ENCODE data around the gene MAGT1.
A peak's percentile ranks its signal among the peaks of the same experiment; 100 is the strongest.
"Not testable (repeated sequence)": the region's sequence is repeated elsewhere in the genome, so short reads cannot be mapped to it uniquely, and the experiment has no call there.

Gene MAGT1

DNA sequence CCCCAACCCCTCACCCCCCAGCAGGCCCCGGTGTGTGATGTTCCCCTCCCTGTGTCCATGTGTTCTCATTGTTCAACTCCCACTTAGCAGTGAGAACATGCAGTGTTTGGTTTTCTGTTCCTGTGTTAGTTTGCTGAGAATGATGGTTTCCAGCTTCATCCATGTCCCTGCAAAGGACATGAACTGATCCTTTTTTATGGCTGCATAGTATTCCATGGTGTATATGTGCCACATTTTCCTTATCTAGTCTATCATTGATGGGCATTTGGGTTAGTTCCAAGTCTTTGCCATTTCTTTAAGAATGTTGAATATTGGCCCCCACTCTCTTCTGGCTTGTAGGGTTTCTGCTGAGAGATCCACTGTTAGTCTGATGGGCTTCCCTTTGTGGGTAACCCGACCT lies 73.2 kb downstream of the MAGT1 start:
- DNase-seq, result not testable (repeated sequence)

DNA sequence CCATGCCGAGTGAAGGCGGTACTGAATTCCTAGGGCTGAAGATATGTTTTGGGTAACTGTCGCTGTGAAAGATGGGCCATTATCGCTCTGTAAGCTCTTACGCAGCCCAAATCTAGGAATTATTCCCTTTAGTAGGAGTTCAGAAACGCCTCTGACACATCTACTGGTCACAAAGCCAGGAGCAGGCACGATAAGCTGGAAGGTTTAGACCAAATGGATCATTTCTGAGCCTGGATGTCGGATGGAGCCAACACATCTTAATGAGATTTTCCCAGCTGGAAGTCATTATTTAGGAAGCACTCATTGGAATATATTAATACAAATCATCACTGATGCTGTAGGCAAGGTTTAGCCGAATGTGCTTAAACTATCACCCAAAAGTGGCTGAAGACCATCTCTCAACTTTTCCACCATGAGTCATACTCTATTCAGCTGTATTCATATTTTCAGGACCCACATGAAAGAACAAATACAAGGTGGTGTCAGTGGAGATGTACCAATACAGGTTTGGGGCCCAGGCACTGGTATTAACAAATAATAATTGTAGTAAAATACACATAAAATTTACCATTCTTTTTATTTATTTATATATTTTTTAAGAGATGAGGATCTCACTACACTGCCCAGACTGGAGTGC lies 75.0 kb downstream of the MAGT1 start:
- DNase-seq, result no peak

DNA sequence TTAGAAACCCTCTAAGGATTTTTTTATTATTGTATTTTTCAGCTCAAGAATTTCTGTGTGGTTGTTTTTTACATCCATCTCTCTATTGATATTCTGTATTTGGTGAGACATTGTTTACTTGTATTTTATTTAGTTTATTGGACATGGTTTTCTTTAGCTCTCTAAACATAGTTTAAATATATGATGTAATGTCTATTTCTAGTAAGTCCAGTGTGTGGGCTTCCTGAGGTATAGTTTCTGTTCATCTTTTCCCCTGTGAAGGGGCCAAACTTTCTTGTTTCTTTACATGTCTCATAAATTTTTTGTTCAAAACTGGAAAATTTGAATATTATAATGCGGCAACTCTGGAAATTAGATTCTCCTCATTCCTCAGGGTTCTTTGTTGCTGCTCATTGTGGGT lies 81.0 kb downstream of the MAGT1 start:
- no peak for DNase-seq

DNA sequence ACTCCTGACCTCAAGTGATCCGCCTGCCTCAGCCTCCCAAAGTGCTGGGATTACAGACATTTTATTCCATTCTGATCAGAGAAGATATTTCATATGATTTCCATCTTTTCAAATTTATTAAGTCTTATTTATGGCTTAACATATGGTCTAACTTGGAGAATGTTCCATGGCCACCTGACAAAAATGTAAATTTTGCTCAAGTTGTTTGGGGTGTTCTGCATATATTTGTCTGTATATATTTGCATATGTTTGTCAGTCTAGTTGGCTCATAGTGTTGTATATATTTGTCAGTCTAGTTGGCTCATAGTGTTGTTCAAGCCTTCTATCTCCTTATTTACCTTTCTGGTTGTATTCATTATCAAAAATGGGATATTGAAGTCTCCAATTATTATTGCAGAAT lies 93.0 kb downstream of the MAGT1 start:
- no peak for DNase-seq

DNA sequence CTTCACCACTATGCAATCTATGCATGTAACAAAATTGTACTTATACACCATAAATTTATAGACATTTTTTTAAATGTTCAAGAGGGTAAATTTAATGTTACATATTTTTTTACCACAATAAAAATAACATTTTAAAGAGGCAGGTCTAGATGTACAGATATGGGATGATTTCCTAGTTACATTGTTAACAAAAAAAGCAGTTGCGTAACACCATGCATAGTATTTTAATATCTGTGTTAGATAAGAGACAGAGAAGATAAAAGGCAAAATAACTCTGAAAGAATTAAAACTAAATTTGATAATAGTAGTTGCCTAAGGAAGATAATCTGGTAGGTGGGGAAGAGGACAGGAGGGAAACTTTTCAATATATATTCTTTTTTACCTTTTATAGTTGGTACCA lies 100.1 kb downstream of the MAGT1 start:
- no peak for DNase-seq

DNA sequence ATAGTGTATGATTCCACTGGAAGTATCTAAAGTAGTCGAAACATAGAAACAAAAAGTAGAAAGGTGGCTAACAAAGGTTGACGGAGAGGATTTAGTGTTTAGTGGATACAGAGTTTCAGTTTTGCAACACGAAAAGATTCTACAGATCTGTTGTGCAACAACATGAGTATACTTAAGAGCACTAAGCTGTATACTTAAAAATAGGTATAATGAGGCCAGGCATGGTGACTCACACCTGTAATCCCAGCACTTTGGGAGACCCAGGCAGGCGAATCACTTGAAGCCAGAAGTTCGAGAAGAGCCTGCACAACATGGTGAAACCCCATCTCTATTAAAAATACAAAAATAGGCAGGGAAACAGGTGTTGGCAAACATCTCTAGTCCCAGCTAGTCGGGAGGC lies 101.3 kb downstream of the MAGT1 start:
- no peak for DNase-seq

DNA sequence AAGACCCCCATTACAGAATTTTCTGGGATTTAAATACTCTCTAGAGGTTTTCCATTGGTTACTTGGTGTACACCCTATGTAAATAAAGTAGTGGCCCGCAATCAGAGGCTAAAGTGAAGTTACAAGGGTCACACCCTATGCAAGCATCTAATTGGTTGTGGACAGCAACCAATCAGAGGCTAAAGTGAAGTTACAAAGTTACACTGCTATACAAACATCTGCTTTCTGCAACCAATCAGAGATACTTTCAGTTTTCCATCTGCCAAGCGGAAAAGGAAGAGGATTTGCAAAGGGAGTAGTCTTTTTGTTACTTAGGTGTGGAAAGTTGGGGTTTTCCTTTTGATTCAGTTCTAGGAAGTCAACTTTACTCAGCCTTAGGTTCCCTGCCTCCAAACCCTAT lies 107.2 kb downstream of the MAGT1 start:
- no peak for DNase-seq

DNA sequence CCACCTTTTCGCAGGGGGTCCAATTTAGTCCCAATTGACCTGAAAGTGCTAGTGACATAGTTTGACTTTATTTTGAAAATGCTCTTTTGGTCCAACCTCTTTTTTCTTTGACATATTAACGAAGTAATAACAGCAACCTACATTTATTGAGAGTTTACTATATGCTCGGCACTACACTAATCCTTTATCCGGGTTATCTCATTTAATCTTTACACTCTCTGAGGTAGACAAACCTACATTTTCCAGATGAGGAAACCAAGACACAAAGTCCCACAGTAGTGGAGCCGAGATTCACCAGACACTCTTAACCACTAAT lies 108.9 kb downstream of the MAGT1 start:
- no peak for DNase-seq

DNA sequence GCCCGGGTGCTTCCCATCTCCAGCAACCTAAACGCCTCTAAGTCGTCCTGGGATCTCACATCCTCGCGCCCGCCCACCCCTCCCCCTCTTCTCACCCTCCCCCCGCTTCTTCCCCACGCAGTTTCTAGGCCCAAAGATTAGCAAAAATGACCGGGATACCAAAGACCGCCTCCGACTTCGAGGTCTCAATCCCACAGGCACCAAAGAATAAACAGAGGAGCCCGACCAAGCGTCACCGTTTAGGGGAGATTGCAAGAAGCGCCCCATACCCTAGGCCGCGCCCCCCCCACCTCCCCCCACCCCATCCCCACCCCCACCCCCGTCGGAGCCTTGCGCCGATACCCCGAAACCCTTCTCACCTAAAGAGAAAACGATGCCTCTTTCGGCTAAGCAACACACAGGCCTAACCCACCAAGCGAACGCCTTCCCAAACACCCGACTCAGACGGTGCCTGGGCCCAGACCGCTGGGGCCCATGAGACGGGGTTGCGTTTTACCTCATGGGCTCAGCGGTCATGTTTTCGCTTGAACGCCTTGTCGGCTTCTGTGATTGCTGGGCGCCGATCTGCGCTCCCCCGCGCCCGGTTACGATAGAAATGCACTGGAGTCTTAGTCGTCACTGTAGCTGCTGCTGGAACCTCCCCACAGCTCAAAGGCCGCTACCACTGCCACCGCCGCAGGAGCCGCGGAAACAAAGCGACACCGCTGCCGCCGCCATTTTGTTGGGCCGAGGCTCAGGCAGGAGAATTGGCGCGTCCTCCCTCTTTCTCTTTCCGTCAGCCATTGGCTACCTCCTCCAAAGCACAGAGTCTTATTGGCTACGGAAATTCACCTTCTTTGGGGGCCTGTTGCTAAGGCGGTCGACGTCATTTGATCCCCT lies 109.5 kb downstream of the MAGT1 start, which contains the start of gene ATRX:
TSS of gene ATRX (minus strand) at position 731 of the 879 bp plus-strand sequence. CDS start at position 516, 215 bp downstream.
- DNase-seq, result peak; percentile 70

DNA sequence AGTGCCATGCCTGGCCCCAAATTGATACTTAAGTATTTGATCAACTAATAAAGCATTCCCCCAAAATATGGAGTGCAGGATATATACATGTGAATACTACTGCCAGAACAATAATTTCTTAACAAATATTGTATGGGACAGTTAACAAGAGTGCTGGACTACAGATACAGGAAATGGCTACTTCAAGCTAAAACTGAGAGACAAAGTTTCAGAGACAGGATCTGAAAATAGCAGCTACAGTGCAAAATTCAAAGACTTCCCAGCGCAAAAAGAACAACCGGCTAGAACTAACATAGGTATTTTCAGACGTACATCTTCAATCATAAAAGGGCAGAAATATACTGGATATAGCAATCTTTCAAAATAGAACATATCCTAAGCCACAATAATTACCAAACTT lies 115.5 kb downstream of the MAGT1 start:
- DNase-seq, result no peak

DNA sequence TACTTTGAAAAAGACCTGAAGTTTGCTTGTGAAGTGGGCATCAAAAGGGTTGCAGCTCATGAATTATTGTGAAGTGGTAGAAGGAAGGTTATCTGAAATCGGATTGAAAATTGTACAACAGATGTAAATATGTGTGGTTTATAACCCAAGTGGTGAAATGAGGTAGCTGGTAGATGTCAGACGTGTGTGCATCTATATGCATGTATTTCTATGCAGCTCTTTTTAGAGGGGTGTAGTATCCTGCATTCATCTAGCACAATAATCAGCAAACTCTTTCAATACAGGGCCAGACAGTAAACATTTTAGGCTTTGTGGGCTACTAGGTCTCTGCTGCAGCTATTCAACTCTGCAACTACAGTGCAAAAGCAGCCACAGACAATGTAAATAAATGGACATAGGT lies 118.6 kb downstream of the MAGT1 start:
- DNase-seq, result no peak
